GM23248 (cell line): ENCODE data around the gene IRF4. TPM values are rescaled to one million over a fixed set of nuclear protein-coding genes. Genes with fewer than 3 reads are reported as not detected.

ENCODE experiments used
- DNase-seq: peaks from one replicate; pipeline ENCODE4 v3.0.0-alpha.2; 2015
- H2AFZ ChIP-seq: fragments of 200-600 bp; sonication (generic); 2 replicates; pipeline ENCODE4 v1.6.1; 2016; ENCODE audit warnings: antibody characterized with exemption
- H3F3A ChIP-seq: fragments of 200-600 bp; sonication (generic); 2 replicates; pipeline ENCODE4 v1.6.1; 2016; ENCODE audit warnings: mild to moderate bottlenecking, antibody characterized with exemption, mixed run types; ENCODE audit not compliant: insufficient read depth
- H3K27ac ChIP-seq: fragments of 200-600 bp; sonication (generic); 2 replicates; pipeline ENCODE4 v1.5.1; 2016; ENCODE audit warnings: mild to moderate bottlenecking
- H3K27me3 ChIP-seq: fragments of 200-600 bp; sonication (generic); replicated peaks from 2 replicates; pipeline ENCODE4 v1.6.1; 2016; ENCODE audit warnings: mild to moderate bottlenecking; ENCODE audit not compliant: insufficient read depth
- H3K36me3 ChIP-seq: fragments of 200-600 bp; sonication (generic); 2 replicates; pipeline ENCODE4 v1.6.1; 2016; ENCODE audit warnings: low read depth, mild to moderate bottlenecking
- H3K4me1 ChIP-seq: fragments of 200-600 bp; sonication (generic); 2 replicates; pipeline ENCODE4 v1.6.1; 2016; ENCODE audit warnings: mild to moderate bottlenecking; ENCODE audit not compliant: insufficient read depth
- H3K4me2 ChIP-seq: fragments of 200-600 bp; sonication (generic); one replicate; pipeline ENCODE4 v1.6.1; 2016; ENCODE audit warnings: mild to moderate bottlenecking; ENCODE audit not compliant: unreplicated experiment
- H3K4me3 ChIP-seq: fragments of 200-600 bp; sonication (generic); 2 replicates; pipeline ENCODE4 v1.5.1; 2016; ENCODE audit warnings: mild to moderate bottlenecking
- H3K79me2 ChIP-seq: fragments of 200-600 bp; sonication (generic); 2 replicates; pipeline ENCODE4 v1.6.1; 2016; ENCODE audit warnings: mild to moderate bottlenecking; ENCODE audit not compliant: insufficient read depth
- H3K9ac ChIP-seq: fragments of 200-600 bp; sonication (generic); 2 replicates; pipeline ENCODE4 v1.6.1; 2016; ENCODE audit warnings: mild to moderate bottlenecking
- H3K9me2 ChIP-seq: fragments of 200-600 bp; sonication (generic); 2 replicates; pipeline ENCODE4 v1.6.1; 2016; ENCODE audit warnings: mixed run types, mild to moderate bottlenecking, moderate library complexity; ENCODE audit not compliant: insufficient read depth
- H3K9me3 ChIP-seq: fragments of 200-600 bp; sonication (generic); one replicate; pipeline ENCODE4 v1.6.1; 2017; ENCODE audit warnings: low read depth
- H4K20me1 ChIP-seq: fragments of 200-600 bp; sonication (generic); 2 replicates; pipeline ENCODE4 v1.6.0; 2016; ENCODE audit not compliant: insufficient read depth
- EZH2 ChIP-seq: fragments of 200-600 bp; sonication (generic); IDR thresholded peaks from 2 replicates; pipeline ENCODE4 v1.6.1; 2018; ENCODE audit warnings: antibody characterized with exemption, mild to moderate bottlenecking; ENCODE audit not compliant: insufficient read depth, poor library complexity, severe bottlenecking
- EZH2phosphoT487 ChIP-seq: fragments of 200-600 bp; sonication (generic); IDR thresholded peaks from 2 replicates; pipeline ENCODE4 v1.6.1; 2018; ENCODE audit warnings: antibody characterized with exemption, moderate library complexity, mild to moderate bottlenecking, low read depth; ENCODE audit not compliant: insufficient read depth
- WGBS, 2 experiments: methylation state at CpG; one replicate each; pipeline ENCODE4 v1.1.6; 2015 to 2017; ENCODE audit warnings: low lambda C conversion rate in 2 of 2, low coverage in 1 of 2; ENCODE audit errors: missing lambda C conversion rate in 2 of 2; 5-methylcytosine and 5-hydroxymethylcytosine counted together
- in situ Hi-C: fragments of 300-500 bp; cut with MboI; formaldehyde crosslinking; loops from 2 replicates; pipeline ENCODE4 v1.15.0; 2020
- polyA plus RNA-seq: library from polyadenylated mRNA; unstranded; fragments of >200 nt; fragmentation: Nextera tagmentation; extraction: Ambion mirVana; gene quantifications from 2 replicates; pipeline ENCODE4 v1.2.1, GENCODE V29; 2016
- total RNA-seq: library from RNA; depleted of rRNA; stranded (reverse); fragments of >200 nt; shearing (Covaris generic); gene quantifications from 2 replicates; pipeline ENCODE4 v1.2.3, GENCODE V29; 2014

Gene IRF4
- total and polyA plus RNA-seq, 2 experiments from 2014 or later = 0.23 TPM; not detected in 1

- H3K9me3 ChIP-seq = no peaks in the 10 kb centered on the region
- H3K9me2 ChIP-seq = no peaks in the 10 kb centered on the region
- no peak overlapping the region for H3K9ac ChIP-seq
- no peak for DNase-seq
- no peak overlapping the region for H3K27ac ChIP-seq
- no peak for TF ChIP-seq EZH2phosphoT487
- TF ChIP-seq EZH2 = no peak
- H3K27me3 ChIP-seq = no peaks in the 10 kb centered on the region; the same call in 1 of the 2 replicates
- H2AFZ ChIP-seq = no peak overlapping the region
- no peaks in the 10 kb centered on the region for H3K4me1 ChIP-seq
- H3K4me2 ChIP-seq = no peak overlapping the region
- no peaks in the 10 kb centered on the region for H3K79me2 ChIP-seq
- H3F3A ChIP-seq = no peaks in the 10 kb centered on the region
- WGBS, 2 experiments = 54 to 59% methylated on average over 20 of the region's 20 CpGs
- H3K4me3 ChIP-seq = no peak overlapping the region
- no peaks in the 10 kb centered on the region for H3K36me3 ChIP-seq
- no peaks in the 10 kb centered on the region for H4K20me1 ChIP-seq
- in situ Hi-C loops = no loop called here
Observed at GRCh38 chr6:359261-360035, 32.1 kb upstream of the IRF4 start.

GRCh38 chr6:360349-360748, 31.2 kb upstream of the IRF4 start:
- in situ Hi-C loops = no loop called here
- Histone ChIP-seq H3K9me3 (no peaks in the 10 kb centered on the region), H3K27ac (no peak overlapping the region), H3K4me1 (no peaks in the 10 kb centered on the region), H3K27me3 (no peaks in the 10 kb centered on the region; the same call in 1 of the 2 replicates), H3K9ac (no peak overlapping the region), H3F3A (no peaks in the 10 kb centered on the region), H4K20me1 (no peaks in the 10 kb centered on the region), H2AFZ (no peak overlapping the region), H3K79me2 (no peaks in the 10 kb centered on the region), H3K4me3 (no peak overlapping the region), H3K36me3 (no peaks in the 10 kb centered on the region), H3K9me2 (no peaks in the 10 kb centered on the region), H3K4me2 (no peak overlapping the region)
- TF ChIP-seq EZH2 (no peak), EZH2phosphoT487 (no peak)
- no peak for DNase-seq
- WGBS, 2 experiments = 56 to 65% methylated on average over 5 of the region's 5 CpGs

- H3K4me2 ChIP-seq = no peak overlapping the region
- no peak overlapping the region for H3K27ac ChIP-seq
- H3K4me1 ChIP-seq = no peaks in the 10 kb centered on the region
- no peaks in the 10 kb centered on the region for H3K79me2 ChIP-seq
- no peaks in the 10 kb centered on the region for H3K36me3 ChIP-seq
- in situ Hi-C loops = no loop called here
- WGBS, 2 experiments = 54 to 56% methylated on average over 19 of the region's 19 CpGs
- H2AFZ ChIP-seq = no peak overlapping the region
- TF ChIP-seq EZH2phosphoT487 = no peak
- no peak for TF ChIP-seq EZH2
- H3K9ac ChIP-seq = no peak overlapping the region
- no peak overlapping the region for H3K4me3 ChIP-seq
- no peaks in the 10 kb centered on the region for H3F3A ChIP-seq
- no peaks in the 10 kb centered on the region for H3K9me2 ChIP-seq
- DNase-seq = no peak
- H4K20me1 ChIP-seq = no peaks in the 10 kb centered on the region
- H3K27me3 ChIP-seq = peaks cover 1% of the 10 kb centered on the region; the same call in 1 of the 2 replicates
- no peaks in the 10 kb centered on the region for H3K9me3 ChIP-seq
Observed at GRCh38 chr6:360764-361373, 30.7 kb upstream of the IRF4 start.

GRCh38 chr6:361411-362132, 30.0 kb upstream of the IRF4 start:
- peaks cover 8% of the 10 kb centered on the region for H3K27me3 ChIP-seq

More at GRCh38 chr6:361411-362132, 30.0 kb upstream of the IRF4 start:
- Histone ChIP-seq H3K9me3 (no peaks in the 10 kb centered on the region), H3K4me2 (no peak overlapping the region), H3K9ac (no peak overlapping the region), H3K4me3 (no peak overlapping the region), H3K36me3 (no peaks in the 10 kb centered on the region), H3K4me1 (no peaks in the 10 kb centered on the region), H4K20me1 (no peaks in the 10 kb centered on the region), H3K27ac (no peak overlapping the region), H3K79me2 (no peaks in the 10 kb centered on the region), H3F3A (no peaks in the 10 kb centered on the region), H3K9me2 (no peaks in the 10 kb centered on the region), H2AFZ (no peak overlapping the region)
- DNase-seq = no peak
- TF ChIP-seq EZH2phosphoT487 (no peak), EZH2 (no peak)
- in situ Hi-C loops = no loop called here
- WGBS, 2 experiments = 44 to 50% methylated on average over 16 of the region's 16 CpGs
